HepG2 (cell line): ENCODE measurements around the gene ZFP92. TPM values are rescaled to one million over a fixed set of nuclear protein-coding genes. Genes with fewer than 3 reads are reported as not detected.

Source experiments
- ATAC-seq: fragments of 200-7000 bp; cut with Tn5 transposase; 3 replicates; pipeline ENCODE4 v1.9.1; 2020; ENCODE audit warnings: mild to moderate bottlenecking, moderate library complexity
- BruUV-seq: library from RNA; stranded (reverse); fragments of 400-500 nt; replicated peaks from 2 replicates; lab custom pipeline; 2021; lab: Mats Ljungman, UMichigan
- CTCF ChIA-PET: fragments of 300-600 bp; formaldehyde crosslinking; extraction: SDS; loops from one replicate; lab custom pipeline; 2021; ENCODE audit warnings: low total read pairs, inconsistent platforms, low intra/inter-chr PET ratio; lab: Yijun Ruan, JAX
- POLR2A ChIA-PET: fragments of 350-600 bp; sonication (Branson Sonifier 250); formaldehyde crosslinking; loops from one replicate; lab custom pipeline; 2020; ENCODE audit warnings: antibody characterized with exemption, inconsistent platforms; lab: Yijun Ruan, JAX
- DNase-seq: peaks from one replicate; pipeline ENCODE4 v3.0.0-alpha.2; 2015; ENCODE audit warnings: low spot score
- FAIRE-seq: peaks from 3 replicates; lab custom pipeline; 2011; peaks lifted over from hg19 to GRCh38; lab: Jason Lieb, UNC
- H2AFZ ChIP-seq: one replicate; pipeline ENCODE4 v1.6.1; 2011; ENCODE audit warnings: low read length, inconsistent platforms
- H3K27ac ChIP-seq: fragments of 300-600 bp; 3 replicates; pipeline ENCODE4 v1.8.0; 2011; ENCODE audit warnings: mixed run types, mild to moderate bottlenecking, mixed read lengths, low read length, inconsistent platforms; ENCODE audit not compliant: insufficient read depth; ENCODE audit errors: extremely low read length
- H3K27me3 ChIP-seq, 2 experiments: fragments of 200-600 bp in 1 of 2; 2 replicates in 1 of 2; 3 replicates in 1 of 2; pipeline versions ENCODE4 v1.6.0 to v1.8.0; 2011; ENCODE audit warnings: low read length in 2 of 2, mild to moderate bottlenecking in 2 of 2, moderate library complexity in 2 of 2, inconsistent platforms in 1 of 2; ENCODE audit not compliant: insufficient read depth in 2 of 2, control insufficient read depth in 1 of 2
- H3K36me3 ChIP-seq, 2 experiments: fragments of 200-600 bp in 1 of 2; replicated peaks in 1 of 2; 2 replicates in 1 of 2; 3 replicates in 1 of 2; pipeline versions ENCODE4 v1.5.1 to v1.8.0; 2011; ENCODE audit warnings: low read length in 2 of 2, inconsistent platforms in 1 of 2; ENCODE audit not compliant: insufficient read depth in 2 of 2, control insufficient read depth in 1 of 2
- H3K4me1 ChIP-seq: 2 replicates; pipeline ENCODE4 v1.5.1; 2012; ENCODE audit warnings: low read length, inconsistent platforms; ENCODE audit not compliant: insufficient read depth
- H3K4me2 ChIP-seq: 2 replicates; pipeline ENCODE4 v1.6.0; 2011; ENCODE audit warnings: low read depth, low read length, inconsistent platforms
- H3K4me3 ChIP-seq, 3 experiments: fragments of 200-600 bp in 1 of 3; sonication (generic), shearing (Covaris generic) in 1 of 3; replicated peaks in 1 of 3; 2 replicates each; pipeline ENCODE4 v1.5.1; 2011 to 2016; ENCODE audit warnings: low read length in 3 of 3, inconsistent platforms in 2 of 3, low read depth in 2 of 3, mild to moderate bottlenecking in 2 of 3, control low read depth in 1 of 3, mixed read lengths in 1 of 3; ENCODE audit not compliant: insufficient read depth in 1 of 3
- H3K79me2 ChIP-seq: one replicate; pipeline ENCODE4 v1.6.1; 2011; ENCODE audit warnings: low read length, inconsistent platforms; ENCODE audit not compliant: insufficient read depth
- H3K9ac ChIP-seq: 2 replicates; pipeline ENCODE4 v1.6.0; 2011; ENCODE audit warnings: mild to moderate bottlenecking, low read depth, low read length, inconsistent platforms; ENCODE audit not compliant: insufficient read depth
- H3K9me3 ChIP-seq: 2 replicates; pipeline ENCODE4 v1.5.1; 2012; ENCODE audit warnings: mild to moderate bottlenecking, low read length
- H4K20me1 ChIP-seq: 2 replicates; pipeline ENCODE4 v1.6.0; 2011; ENCODE audit warnings: inconsistent platforms, mild to moderate bottlenecking, low read length, moderate library complexity; ENCODE audit not compliant: insufficient read depth
- ATM ChIP-seq: fragments of 450-650 bp; IDR thresholded peaks from 2 replicates; pipeline ENCODE4 v1.7.1; 2017; ENCODE audit warnings: mild to moderate bottlenecking, borderline replicate concordance
- HNF4G ChIP-seq, 2 experiments: sonication (generic) in 1 of 2; formaldehyde crosslinking in 1 of 2; IDR thresholded peaks; 2 replicates each; pipeline versions ENCODE4 v1.4.0 to v1.6.1; 2011 to 2020; ENCODE audit warnings: borderline replicate concordance in 2 of 2, low read depth in 2 of 2, mild to moderate bottlenecking in 2 of 2, low read length in 1 of 2, missing genetic modification reagents in 1 of 2, moderate library complexity in 1 of 2
- KLF12 ChIP-seq: sonication (generic); formaldehyde crosslinking; IDR thresholded peaks from 2 replicates; pipeline ENCODE4 v1.4.0; 2020; ENCODE audit warnings: missing genetic modification reagents, borderline replicate concordance
- MXI1 ChIP-seq: IDR thresholded peaks from 3 replicates; pipeline ENCODE4 v1.6.1; 2012; ENCODE audit warnings: low read depth, low read length, inconsistent platforms, borderline replicate concordance
- NFE2L2 ChIP-seq: fragments of 150-350 bp; IDR thresholded peaks from 2 replicates; pipeline ENCODE4 v1.6.1; 2014; ENCODE audit warnings: low read length
- ZNF430 ChIP-seq: sonication (generic); formaldehyde crosslinking; IDR thresholded peaks from 2 replicates; pipeline ENCODE4 v1.9.0; 2021; ENCODE audit warnings: mild to moderate bottlenecking, missing genetic modification reagents
- ZNF446 ChIP-seq: sonication (generic); formaldehyde crosslinking; IDR thresholded peaks from 2 replicates; pipeline ENCODE4 v1.5.0; 2020; ENCODE audit warnings: mild to moderate bottlenecking, missing genetic modification reagents
- WGBS: methylation state at CpG from one replicate; pipeline ENCODE4 v1.1.6; 2017; ENCODE audit warnings: low lambda C conversion rate; 5-methylcytosine and 5-hydroxymethylcytosine counted together
- in situ Hi-C: cut with HindIII; loops from 2 replicates; pipeline ENCODE4 v1.10.0; 2017; ENCODE audit warnings: low pct_unique_long_range_greater_than_20kb; ENCODE audit not compliant: extremely low pct_ligation_motif_present
- intact Hi-C: fragments of 100-400 bp; cut with micrococcal nuclease; formaldehyde crosslinking; loops from one replicate; pipeline ENCODE4 v1.10.0; 2022; ENCODE audit not compliant: unreplicated experiment
- polyA plus RNA-seq, 8 experiments: library from polyadenylated mRNA; depleted of rRNA in 3 of 8; stranded (reverse) in 7 of 8; unstranded in 1 of 8; fragments of >200 nt; fragmentation: Illumina TruSeq in 4 of 8; extraction: Trizol in 4 of 8; gene quantifications; 2 replicates each; pipeline versions ENCODE4 v1.2.1 to v1.2.3, GENCODE V29; 2011 to 2016; ENCODE audit warnings: low read depth in 4 of 8, missing spikeins in 1 of 8, mixed read lengths in 1 of 8; ENCODE audit not compliant: insufficient read depth in 1 of 8
- total RNA-seq, 5 experiments: library from RNA; depleted of rRNA; stranded (reverse); fragments of >200 nt; fragmentation: Illumina TruSeq; extraction: Trizol; gene quantifications; 2 replicates each; pipeline ENCODE4 v1.2.3, GENCODE V29; 2016; ENCODE audit warnings: low read depth in 1 of 5
- TF ChIP-seq, protein P1 (sequence below): sonication (generic); formaldehyde crosslinking; IDR thresholded peaks from 2 replicates; pipeline ENCODE4 v1.8.1; 2023; ENCODE audit warnings: mild to moderate bottlenecking, missing genetic modification reagents
- TF ChIP-seq, protein P2 (sequence below): IDR thresholded peaks from 2 replicates; pipeline ENCODE4 v1.6.1; 2016; ENCODE audit warnings: low read depth, borderline replicate concordance
- TF ChIP-seq, protein P3 (sequence below): sonication (generic); formaldehyde crosslinking; IDR thresholded peaks from 2 replicates; pipeline ENCODE4 v1.4.0; 2020; ENCODE audit warnings: missing genetic modification reagents
- TF ChIP-seq, protein P4 (sequence below): IDR thresholded peaks from 2 replicates; pipeline ENCODE4 v1.6.1; 2018; ENCODE audit warnings: missing genetic modification reagents
- TF ChIP-seq, protein P5 (sequence below): IDR thresholded peaks from 2 replicates; pipeline ENCODE4 v1.6.1; 2016; ENCODE audit warnings: missing genetic modification reagents, missing compliant biosample characterization

The ZFP92 gene
- total and polyA plus RNA-seq, 2 of the 13 experiments (the other 11 are each of a cell fraction or from before 2014, with no cell fraction given): 0.02 TPM; not detected in 1

DNA sequence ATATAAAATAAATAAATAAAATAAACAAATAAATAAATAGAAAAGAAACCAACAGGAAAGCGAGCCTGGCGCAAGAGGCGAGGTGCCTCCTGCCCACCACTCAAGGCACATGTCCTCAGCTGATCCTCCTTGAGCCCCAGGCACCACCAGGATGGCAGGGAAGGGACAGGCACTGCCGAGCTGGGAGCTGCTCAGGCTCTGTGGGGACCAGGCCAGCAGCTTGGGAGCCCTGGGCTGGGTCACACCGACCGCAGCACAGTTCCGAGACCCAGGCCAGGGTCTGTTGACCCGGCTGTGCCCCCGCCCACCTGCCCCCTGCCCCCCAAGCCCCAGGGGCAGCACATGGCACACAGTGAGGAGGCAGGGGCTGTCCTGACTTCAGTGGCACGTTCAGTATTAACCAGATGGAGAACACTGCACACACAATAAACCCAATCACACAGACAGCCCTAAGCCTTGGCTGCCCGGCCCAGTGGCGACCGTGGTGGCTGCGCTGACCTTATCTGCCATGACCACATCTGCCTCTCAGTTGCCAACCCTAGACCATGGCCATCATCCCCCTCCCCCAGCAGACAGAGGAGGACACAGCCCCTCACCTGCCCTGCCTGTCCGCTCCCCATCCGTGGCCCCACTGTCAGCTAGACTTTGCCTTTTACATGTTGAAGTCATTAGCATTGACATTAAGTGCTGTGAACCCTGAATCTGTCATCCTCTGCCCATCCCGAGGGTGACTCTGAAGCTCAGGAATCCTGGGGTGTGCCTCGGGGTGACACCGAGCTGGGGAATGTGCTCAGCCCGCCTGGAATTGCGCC lies 37.5 kb downstream of the ZFP92 start (continued):
- TF ChIP-seq, protein P1, sequence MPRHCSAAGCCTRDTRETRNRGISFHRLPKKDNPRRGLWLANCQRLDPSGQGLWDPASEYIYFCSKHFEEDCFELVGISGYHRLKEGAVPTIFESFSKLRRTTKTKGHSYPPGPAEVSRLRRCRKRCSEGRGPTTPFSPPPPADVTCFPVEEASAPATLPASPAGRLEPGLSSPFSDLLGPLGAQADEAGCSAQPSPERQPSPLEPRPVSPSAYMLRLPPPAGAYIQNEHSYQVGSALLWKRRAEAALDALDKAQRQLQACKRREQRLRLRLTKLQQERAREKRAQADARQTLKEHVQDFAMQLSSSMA: no peak
- TF ChIP-seq ZNF446 (CRISPR knock-in tag): no peak
- no peak for TF ChIP-seq HNF4G (IDR thresholded peaks at IDR 0.05; ENCODE audit: borderline replicate concordance, low read depth, low read length)
- no peak for TF ChIP-seq HNF4G (CRISPR knock-in tag; IDR thresholded peaks at IDR 0.05; ENCODE audit: borderline replicate concordance, low read depth)
- TF ChIP-seq MXI1: no peak
- TF ChIP-seq, protein P2, sequence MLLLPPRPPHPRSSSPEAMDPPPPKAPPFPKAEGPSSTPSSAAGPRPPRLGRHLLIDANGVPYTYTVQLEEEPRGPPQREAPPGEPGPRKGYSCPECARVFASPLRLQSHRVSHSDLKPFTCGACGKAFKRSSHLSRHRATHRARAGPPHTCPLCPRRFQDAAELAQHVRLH: no peak

DNA sequence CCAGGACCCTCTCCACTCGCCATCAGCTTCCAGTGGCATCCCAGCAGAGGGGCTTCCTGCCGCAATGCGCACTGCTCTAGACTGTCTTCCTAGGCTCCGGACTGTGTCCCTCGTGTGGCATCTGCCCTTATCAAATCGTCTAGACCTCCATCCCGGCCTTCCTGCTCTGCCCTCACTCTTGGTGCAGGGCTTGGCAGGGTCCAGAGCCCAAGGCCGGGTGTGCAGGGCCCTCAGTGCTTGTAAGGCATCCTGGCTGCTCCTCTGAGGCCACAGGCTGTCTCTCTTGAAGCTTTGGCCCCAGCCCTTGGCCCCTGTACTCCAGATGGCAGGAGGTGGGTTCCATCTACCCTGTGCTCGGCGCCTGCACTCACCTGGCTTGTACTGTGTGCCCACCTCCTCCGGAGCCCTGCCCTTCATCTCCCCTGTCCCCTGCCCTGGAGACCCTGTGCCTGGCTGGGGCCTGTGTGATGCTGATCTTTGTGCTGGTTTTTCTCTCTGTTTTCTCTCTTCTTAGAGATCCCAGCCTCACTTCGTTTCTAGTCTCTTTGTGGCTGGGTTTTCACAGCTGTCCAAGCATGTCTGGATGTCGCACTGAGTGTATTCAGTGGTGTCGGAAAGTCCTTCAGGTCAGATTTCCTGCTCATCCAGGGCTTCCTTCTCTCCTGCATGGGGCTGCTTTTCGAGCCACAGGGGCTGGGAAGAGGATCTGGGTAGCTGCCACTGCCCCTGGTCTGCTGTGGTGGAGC lies 38.3 kb downstream of the ZFP92 start:
- WGBS: 91% methylated on average over 11 of the region's 15 CpGs
- no peak for ATAC-seq
- TF ChIP-seq, protein P3, sequence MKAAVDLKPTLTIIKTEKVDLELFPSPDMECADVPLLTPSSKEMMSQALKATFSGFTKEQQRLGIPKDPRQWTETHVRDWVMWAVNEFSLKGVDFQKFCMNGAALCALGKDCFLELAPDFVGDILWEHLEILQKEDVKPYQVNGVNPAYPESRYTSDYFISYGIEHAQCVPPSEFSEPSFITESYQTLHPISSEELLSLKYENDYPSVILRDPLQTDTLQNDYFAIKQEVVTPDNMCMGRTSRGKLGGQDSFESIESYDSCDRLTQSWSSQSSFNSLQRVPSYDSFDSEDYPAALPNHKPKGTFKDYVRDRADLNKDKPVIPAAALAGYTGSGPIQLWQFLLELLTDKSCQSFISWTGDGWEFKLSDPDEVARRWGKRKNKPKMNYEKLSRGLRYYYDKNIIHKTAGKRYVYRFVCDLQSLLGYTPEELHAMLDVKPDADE: no peak
- no peak for TF ChIP-seq ZNF430 (CRISPR knock-in tag)
- TF ChIP-seq ATM: no peak
- no peak for TF ChIP-seq MXI1
- TF ChIP-seq, protein P4, sequence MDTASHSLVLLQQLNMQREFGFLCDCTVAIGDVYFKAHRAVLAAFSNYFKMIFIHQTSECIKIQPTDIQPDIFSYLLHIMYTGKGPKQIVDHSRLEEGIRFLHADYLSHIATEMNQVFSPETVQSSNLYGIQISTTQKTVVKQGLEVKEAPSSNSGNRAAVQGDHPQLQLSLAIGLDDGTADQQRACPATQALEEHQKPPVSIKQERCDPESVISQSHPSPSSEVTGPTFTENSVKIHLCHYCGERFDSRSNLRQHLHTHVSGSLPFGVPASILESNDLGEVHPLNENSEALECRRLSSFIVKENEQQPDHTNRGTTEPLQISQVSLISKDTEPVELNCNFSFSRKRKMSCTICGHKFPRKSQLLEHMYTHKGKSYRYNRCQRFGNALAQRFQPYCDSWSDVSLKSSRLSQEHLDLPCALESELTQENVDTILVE (CRISPR knock-in tag): no peak
- no peak for TF ChIP-seq NFE2L2
- TF ChIP-seq, protein P5, sequence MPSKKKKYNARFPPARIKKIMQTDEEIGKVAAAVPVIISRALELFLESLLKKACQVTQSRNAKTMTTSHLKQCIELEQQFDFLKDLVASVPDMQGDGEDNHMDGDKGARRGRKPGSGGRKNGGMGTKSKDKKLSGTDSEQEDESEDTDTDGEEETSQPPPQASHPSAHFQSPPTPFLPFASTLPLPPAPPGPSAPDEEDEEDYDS (CRISPR knock-in tag): no peak
- TF ChIP-seq KLF12 (CRISPR knock-in tag): no peak
- TF ChIP-seq, protein P1: no peak

More for the DNA sequence above, 38.3 kb downstream of the ZFP92 start:
- Histone ChIP-seq H3K27me3 (no peaks in the 10 kb centered on the region), H4K20me1 (no peaks in the 10 kb centered on the region), H3K9ac (no peak overlapping the region), H3K36me3 (no peaks in the 10 kb centered on the region), H3K27ac (no peak overlapping the region), H2AFZ (no peak overlapping the region), H3K9me3 (no peaks in the 10 kb centered on the region), H3K4me1 (no peaks in the 10 kb centered on the region), H3K4me3 (no peak overlapping the region), H3K79me2 (no peaks in the 10 kb centered on the region), H3K4me2 (no peak overlapping the region)
- FAIRE-seq (no peak), DNase-seq (no peak)
- in situ Hi-C loops: loop anchor here (10.0 kb wide), 1 partner anchor 55 kb away; no protein-coding TSS in a partner anchor
- intact Hi-C loops: no loop called here
- CTCF ChIA-PET: no interaction called here
- no TSS peak for BruUV-seq
- POLR2A ChIA-PET: interaction anchor here (0.5 kb wide), 1 partner anchor 12 kb away, joined by 3 read pairs; no protein-coding TSS in a partner anchor
